HTERT RPE-1 (cell line): Measurements from ENCODE around the gene DCN.

Source experiments
- in situ Hi-C: fragments of 300-500 bp; cut with MboI; formaldehyde crosslinking; loops from 4 replicates; pipeline ENCODE4 v1.14.3; 2020; ENCODE audit warnings: low sequenced_read_pairs

The DCN gene

GRCh38 chr12:91104812-91105466, 77.7 kb downstream of the DCN start:
- in situ Hi-C loops = no loop called here

- in situ Hi-C loops = no loop called here
These were observed 79.0 kb downstream of the DCN start for GRCh38 chr12:91103624-91104023.

GRCh38 chr12:91103101-91103500, 79.5 kb downstream of the DCN start:
- in situ Hi-C loops = no loop called here

DNA sequence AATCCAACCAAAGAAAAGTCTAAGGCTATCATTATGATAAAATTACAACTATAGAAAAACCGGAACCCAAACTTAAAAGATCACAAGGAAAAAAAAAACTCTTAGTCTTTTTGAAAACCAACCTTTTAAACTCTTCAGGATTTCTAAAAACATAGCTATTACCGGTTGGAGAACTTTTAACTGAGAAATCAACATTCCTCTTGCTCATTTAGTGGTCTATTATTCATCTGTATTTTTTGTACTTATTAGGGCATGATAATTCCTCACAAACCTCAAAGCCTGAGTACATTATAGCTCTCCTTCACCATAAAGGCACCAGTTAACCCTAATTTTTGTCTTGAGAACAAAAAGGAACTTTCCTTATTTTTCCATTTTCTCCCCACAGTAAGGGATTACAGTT, 81.7 kb downstream of the DCN start:
- in situ Hi-C loops = no loop called here

DNA sequence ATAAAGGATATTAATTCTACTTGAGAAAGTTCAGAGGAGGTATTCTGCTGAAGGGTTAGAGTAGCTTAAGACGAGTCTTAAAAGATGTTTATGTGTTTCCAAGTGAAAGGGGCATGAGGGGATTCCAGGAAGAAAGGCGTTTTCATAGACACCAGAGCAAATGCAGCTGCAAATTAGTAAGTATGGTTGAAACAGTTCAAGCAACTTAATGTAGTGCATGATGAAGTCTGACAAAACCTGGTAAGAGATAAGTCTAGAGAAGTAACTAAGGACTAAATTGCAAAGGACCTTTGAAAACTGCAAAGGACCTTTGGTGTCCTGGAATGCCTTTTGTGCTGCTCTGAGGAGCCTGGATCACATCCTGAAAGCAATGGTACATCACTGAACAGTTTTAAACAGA, 82.8 kb downstream of the DCN start:
- in situ Hi-C loops = no loop called here

- in situ Hi-C loops = no loop called here
These were observed 83.3 kb downstream of the DCN start for GRCh38 chr12:91099341-91099740.

- in situ Hi-C loops = no loop called here
These were observed 83.7 kb downstream of the DCN start for GRCh38 chr12:91098941-91099340.

DNA sequence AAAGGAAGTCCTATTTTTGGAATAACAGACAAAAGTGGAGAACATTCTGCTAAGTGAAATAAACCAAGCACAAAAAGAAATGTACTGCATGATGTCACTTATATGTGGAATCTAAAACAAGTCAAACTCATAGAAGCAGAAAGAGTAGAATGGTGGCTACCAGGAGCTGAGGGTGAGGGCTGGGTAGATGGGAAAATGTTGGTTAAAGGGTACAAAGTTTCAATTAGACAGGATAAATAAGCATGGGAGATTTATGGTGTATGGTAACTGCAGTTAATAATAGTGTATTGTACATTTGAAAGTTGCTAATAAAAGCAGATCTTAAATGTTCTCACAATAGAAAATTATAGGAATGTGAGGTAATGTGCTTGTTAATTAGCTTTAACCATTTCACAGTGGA, 84.2 kb downstream of the DCN start:
- in situ Hi-C loops = no loop called here

DNA sequence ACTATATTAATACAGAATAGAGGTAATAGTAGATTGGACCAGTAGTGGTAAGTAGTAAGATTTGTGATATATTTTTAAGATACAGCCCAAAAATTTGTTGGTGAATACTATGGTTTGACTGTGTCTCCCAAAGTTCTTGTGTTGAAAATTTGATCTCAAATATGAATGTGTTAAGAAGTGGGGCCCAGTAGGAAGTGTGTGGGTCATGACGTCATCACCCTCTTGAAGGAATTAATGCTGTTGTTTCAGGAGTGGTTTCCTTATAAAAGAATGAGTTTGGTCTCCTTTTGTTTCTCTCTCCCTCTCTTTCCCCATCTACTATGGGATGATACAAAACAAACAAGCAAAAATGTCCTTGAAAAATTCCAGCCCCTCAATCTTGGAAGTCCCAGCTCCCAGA, 87.7 kb downstream of the DCN start:
- in situ Hi-C loops = no loop called here

DNA sequence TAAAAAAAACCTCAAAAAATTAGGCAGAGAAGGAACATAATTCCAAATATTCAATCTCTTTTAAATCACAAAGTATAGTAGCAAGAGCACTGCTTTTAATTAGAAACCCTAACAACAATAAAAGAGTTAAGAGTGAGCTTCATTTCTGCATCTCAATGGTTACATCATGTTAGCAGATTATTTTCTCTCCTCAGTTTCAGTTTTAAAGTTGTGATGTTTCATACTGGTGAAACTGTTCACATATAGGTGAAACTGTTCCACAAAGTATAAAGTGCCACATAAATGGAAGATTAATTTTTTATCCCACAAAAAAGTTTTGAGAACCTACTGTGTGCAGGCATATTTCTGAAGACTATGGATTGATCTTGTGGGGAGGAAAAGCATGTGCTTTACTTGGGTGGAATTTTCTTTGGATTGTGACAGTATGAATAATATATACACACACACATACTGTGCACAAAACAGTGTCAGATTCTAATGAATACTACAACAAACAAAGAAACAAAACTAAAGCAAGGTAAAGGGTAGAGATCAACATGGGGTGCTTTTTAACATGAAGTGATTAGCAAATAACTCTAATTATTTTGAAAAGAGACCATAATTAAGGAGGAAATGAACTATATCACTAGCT, 88.5 kb downstream of the DCN start:
- in situ Hi-C loops = no loop called here

- in situ Hi-C loops = no loop called here
These were observed 89.3 kb downstream of the DCN start for GRCh38 chr12:91093341-91093740.

- in situ Hi-C loops = no loop called here
These were observed 90.5 kb downstream of the DCN start for GRCh38 chr12:91091916-91092715.
